Left ventricle myocardium inferior (tissue), 1 donor: ENCODE results near the gene REELD1. TPM values are rescaled to one million over a fixed set of nuclear protein-coding genes. Genes with fewer than 3 reads are reported as not detected.

Experiments used
- DNase-seq: peaks from one replicate; pipeline ENCODE4 v3.0.0-alpha.2; 2020
- H3K27ac ChIP-seq: fragments of 200-600 bp; replicated peaks from 2 replicates; pipeline ENCODE4 v1.8.0; 2021
- H3K27me3 ChIP-seq: fragments of 200-600 bp; 2 replicates; pipeline ENCODE4 v1.8.0; 2021; ENCODE audit warnings: low read depth
- H3K36me3 ChIP-seq: fragments of 200-600 bp; 2 replicates; pipeline ENCODE4 v1.8.0; 2021
- H3K4me1 ChIP-seq: fragments of 200-600 bp; 2 replicates; pipeline ENCODE4 v1.8.0; 2021
- H3K4me3 ChIP-seq: fragments of 200-600 bp; 2 replicates; pipeline ENCODE4 v1.8.0; 2021; ENCODE audit warnings: mild to moderate bottlenecking, moderate library complexity
- H3K9me3 ChIP-seq: fragments of 200-600 bp; replicated peaks from 2 replicates; pipeline ENCODE4 v1.8.0; 2021
- intact Hi-C: fragments of 100-400 bp; cut with micrococcal nuclease; formaldehyde crosslinking; loops from one replicate; pipeline ENCODE4 v1.11.0; 2022
- total RNA-seq: library from RNA; stranded (reverse); fragmentation: NEBNext Ultra II Directional; extraction: Animal tissue kit (Norgen Biotek cat#: 25700); gene quantifications from one replicate; pipeline ENCODE4 v1.2.1, GENCODE V29; 2021
- TF ChIP-seq, protein P1 (sequence below): fragments of 200-600 bp; IDR thresholded peaks from 2 replicates; pipeline ENCODE4 v1.8.0; 2021; ENCODE audit warnings: antibody characterized with exemption, mild to moderate bottlenecking, borderline replicate concordance
- donor health status: DM: no; HTN: yes; CAD: no; lungs with severe emphysema.

REELD1 gene
- total RNA-seq, 1 donor from 2014 or later = not detected

DNA sequence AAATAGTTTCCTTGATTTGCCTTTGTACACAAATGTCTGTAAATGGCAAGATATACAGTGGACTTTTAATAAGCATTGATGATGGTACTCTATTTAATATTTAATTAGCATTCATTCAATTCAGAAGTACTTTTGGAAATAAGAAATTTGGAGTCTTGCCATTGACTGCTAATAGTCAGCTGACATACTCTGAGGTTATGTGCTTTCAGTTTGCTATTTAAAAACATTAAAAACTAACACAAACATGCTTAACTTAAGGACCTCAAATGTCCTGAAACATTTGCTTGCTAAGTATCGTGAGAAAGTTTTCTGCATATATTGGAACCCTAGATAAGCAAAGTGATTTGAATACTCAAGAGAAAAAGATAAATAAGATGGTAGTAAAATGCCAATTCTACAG is 64.6 kb downstream of the REELD1 start:
- H3K36me3 ChIP-seq = no peaks in the 10 kb centered on the region
- no peaks in the 10 kb centered on the region for H3K27me3 ChIP-seq
- TF ChIP-seq, protein P1, sequence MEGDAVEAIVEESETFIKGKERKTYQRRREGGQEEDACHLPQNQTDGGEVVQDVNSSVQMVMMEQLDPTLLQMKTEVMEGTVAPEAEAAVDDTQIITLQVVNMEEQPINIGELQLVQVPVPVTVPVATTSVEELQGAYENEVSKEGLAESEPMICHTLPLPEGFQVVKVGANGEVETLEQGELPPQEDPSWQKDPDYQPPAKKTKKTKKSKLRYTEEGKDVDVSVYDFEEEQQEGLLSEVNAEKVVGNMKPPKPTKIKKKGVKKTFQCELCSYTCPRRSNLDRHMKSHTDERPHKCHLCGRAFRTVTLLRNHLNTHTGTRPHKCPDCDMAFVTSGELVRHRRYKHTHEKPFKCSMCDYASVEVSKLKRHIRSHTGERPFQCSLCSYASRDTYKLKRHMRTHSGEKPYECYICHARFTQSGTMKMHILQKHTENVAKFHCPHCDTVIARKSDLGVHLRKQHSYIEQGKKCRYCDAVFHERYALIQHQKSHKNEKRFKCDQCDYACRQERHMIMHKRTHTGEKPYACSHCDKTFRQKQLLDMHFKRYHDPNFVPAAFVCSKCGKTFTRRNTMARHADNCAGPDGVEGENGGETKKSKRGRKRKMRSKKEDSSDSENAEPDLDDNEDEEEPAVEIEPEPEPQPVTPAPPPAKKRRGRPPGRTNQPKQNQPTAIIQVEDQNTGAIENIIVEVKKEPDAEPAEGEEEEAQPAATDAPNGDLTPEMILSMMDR = no peak
- H3K9me3 ChIP-seq = no peaks in the 10 kb centered on the region
- no peak for DNase-seq
- H3K27ac ChIP-seq = peak overlapping the region; percentile 16
- peaks cover 30% of the 10 kb centered on the region for H3K4me1 ChIP-seq
- intact Hi-C loops = no loop called here
- H3K4me3 ChIP-seq = no peak overlapping the region

Other genes with a start within 250 kb of the REELD1 start
- 15.9 TPM for gene LSM6, start 38.8 kb upstream of the REELD1 start, total RNA-seq